GM12801 (cell line): ENCODE results near the gene AGPAT4.

Source experiments
- TF ChIP-seq, protein P1 (sequence below): IDR thresholded peaks from one replicate; pipeline ENCODE4 v1.5.1; 2011; ENCODE audit warnings: control low read depth; ENCODE audit not compliant: insufficient read length; ENCODE audit errors: extremely low read depth

Gene AGPAT4

DNA sequence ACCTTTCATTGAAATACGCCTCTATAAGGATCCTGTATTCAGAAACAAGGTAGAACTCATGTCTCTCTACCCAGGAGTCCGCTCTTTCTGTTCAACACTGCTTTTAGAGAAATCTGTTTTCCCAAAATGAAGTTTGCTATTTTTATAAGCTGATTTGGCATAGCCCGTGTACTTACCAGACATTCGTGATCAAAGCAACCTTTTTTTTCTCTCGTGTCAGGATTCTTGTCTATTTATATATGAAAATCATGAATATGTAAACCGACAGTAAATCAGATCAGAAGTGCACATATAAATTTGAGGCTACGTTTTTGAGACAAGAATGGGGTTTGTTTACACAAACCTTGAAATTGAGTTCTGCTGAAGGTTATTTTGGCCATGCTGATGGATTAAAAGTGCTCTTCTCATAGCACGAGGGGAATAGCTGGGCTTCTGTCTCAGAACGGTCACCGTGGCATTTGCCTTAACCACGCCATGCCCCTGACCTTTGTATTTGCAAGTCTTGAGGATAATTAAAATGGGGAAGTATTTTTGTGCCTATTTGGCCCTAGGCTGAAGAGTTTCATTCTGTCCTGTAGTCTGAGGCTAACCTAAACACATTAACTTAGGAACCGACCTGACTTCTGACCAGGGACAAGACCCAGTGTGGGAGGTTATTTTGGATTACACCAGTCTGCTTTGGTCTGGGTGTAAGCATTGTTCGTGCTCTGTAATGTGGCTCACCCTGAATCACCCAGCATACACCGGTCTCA, 163.7 kb downstream of the AGPAT4 start:
- TF ChIP-seq, protein P1, sequence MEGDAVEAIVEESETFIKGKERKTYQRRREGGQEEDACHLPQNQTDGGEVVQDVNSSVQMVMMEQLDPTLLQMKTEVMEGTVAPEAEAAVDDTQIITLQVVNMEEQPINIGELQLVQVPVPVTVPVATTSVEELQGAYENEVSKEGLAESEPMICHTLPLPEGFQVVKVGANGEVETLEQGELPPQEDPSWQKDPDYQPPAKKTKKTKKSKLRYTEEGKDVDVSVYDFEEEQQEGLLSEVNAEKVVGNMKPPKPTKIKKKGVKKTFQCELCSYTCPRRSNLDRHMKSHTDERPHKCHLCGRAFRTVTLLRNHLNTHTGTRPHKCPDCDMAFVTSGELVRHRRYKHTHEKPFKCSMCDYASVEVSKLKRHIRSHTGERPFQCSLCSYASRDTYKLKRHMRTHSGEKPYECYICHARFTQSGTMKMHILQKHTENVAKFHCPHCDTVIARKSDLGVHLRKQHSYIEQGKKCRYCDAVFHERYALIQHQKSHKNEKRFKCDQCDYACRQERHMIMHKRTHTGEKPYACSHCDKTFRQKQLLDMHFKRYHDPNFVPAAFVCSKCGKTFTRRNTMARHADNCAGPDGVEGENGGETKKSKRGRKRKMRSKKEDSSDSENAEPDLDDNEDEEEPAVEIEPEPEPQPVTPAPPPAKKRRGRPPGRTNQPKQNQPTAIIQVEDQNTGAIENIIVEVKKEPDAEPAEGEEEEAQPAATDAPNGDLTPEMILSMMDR: no peak

DNA sequence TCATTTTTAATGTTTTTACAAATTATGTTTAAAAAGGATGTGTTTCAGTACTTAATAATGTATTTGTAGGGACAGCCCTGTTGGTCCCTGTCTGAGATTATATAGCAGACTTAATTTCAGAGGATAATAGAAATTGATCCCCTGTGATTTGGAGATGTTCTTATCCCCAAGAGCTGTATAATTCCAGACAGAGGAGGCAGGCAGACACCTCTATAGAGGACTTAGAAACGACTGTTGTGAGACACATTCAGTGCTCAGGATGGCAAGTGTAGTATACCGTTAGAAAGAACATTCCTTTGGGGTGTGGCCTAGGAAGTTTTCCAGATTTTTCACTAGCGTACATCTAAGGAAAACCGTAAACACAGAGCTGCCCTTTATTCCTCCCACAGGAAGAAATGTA, 164.5 kb downstream of the AGPAT4 start:
- TF ChIP-seq, protein P1: no peak

DNA sequence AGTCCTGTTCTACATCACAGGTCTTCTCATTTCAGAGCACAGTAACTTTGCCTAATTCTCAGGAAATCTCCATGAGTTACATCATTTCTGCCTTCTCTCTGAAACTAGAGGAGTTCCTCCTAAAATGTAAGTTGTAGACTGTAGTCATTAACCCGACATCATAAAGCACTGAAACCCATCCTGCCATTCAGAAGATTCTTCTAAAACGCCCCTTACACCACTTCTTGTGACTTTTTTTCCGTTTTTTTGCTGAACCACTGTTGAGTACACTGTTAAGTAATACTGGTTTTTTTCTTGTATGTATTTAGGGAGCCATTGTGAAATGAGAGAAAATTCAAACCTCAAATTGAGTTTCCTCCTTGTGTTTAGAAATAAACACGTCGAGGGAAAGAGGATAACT, 164.9 kb downstream of the AGPAT4 start:
- TF ChIP-seq, protein P1: no peak

DNA sequence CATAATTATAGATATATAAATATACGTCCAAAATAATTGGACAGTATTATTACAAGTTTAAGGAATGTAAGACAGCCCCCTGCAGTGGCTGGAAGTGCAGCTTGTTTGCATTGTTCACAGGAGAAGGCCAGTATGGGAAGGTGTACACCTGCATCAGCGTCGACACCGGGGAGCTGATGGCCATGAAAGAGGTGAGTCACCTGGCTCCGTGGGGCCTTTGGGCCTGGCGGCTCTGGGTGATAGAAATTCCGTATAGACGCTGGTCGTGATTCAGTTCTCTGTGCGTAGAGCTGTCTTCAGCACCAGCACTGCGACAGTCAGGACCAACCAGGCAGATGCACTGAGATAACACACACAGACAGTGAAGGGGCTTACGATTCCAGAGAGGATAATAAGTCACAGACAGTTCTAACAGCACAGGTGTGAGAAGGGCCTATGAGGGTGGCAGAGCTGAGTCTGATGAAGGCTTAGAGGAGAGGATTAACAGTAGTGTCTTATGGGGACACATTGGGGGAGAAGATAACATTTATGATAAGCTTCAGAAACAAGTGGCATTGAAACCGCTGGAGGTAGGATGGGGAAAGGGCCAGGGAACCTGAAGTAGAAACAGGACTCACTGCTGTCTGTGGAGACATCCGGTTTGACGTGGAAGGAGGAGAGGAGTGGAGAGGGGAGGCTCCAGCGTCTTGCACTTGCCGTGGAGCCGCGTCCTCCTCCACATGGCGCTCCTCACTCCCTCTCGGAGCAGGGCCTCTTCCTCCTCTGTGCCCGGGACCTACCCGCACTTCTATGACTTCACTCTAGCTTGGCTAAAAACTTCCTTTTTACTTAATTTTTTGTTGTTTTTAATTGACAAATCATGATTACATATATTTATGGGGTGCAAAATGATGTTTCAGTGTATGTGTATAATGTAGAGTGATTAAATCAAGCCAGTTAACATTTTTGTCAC, 165.8 kb downstream of the AGPAT4 start:
- TF ChIP-seq, protein P1: no peak

DNA sequence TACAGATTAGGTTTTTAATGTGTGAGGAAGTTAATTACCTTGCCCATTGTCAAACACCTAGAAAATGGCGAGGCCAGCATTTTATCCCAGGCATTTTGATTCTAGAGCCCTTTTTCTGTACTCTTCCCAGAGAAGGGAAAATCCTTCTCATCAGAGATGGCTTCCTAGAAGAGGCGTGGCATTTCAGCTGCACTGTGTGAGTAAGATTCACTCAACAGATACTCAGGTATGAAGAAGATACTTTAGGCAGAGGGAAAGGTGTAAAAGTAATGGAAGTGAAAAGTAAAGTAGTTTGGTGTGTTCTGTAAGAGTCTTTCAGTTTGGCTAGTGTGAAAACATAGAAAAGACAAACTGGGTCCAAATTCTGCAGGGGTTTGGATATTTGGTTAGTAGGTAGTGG, 168.5 kb downstream of the AGPAT4 start:
- TF ChIP-seq, protein P1: no peak

DNA sequence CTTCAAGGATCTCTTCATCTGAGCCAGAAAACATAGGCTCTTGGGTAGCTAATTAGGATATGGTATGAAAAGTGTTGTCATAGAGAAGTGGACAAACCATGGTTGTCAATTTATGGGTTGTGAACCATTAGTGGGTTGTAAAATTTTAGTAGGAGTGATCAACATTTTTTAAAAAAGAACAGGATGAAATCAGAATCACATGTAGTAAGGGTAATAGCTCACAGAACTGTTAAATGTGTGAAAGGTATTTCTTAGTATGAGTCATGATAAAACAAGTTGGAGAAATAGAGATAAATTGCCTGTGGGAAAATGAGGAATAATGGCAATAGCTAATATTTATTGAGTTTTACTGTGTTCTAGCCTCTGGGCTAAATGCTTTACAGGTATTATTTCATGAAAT, 168.9 kb downstream of the AGPAT4 start:
- TF ChIP-seq, protein P1: no peak

DNA sequence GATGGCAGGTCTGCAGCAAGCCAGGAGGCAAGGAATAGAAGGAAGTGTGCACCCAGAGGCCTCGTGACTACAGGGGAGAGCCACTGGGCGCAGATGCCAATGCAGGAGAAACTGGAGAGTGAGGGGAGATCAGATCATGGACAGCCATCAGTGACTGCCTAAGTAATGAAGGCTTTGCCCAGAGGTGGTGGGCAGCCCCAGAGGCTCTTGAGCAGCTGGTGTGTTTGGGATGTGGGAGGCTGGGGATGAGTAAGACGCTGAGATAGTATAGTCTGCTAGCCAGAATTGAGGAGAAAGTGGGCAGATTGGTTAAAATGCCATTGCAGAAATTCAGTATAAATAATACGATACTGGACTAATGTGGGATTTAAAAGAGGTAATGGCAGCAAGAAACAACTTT, 170.4 kb downstream of the AGPAT4 start:
- TF ChIP-seq, protein P1: no peak
